GM23338 (cell line): ENCODE measurements around the gene EPHB1. TPM values are rescaled to one million over a fixed set of nuclear protein-coding genes. Genes with fewer than 3 reads are reported as not detected.

Experiments
- ATAC-seq: fragments of 200-7000 bp; cut with Tn5 transposase; 3 replicates; pipeline ENCODE4 v1.9.1; 2020
- DNase-seq: peaks from one replicate; pipeline ENCODE4 v3.0.0-alpha.2; 2015; ENCODE audit warnings: low spot score
- H2AFZ ChIP-seq: fragments of 200-600 bp; sonication (generic); 2 replicates; pipeline ENCODE4 v1.8.0; 2016; ENCODE audit warnings: antibody characterized with exemption, mild to moderate bottlenecking, moderate library complexity
- H3F3A ChIP-seq: fragments of 200-600 bp; sonication (generic); replicated peaks from 2 replicates; pipeline ENCODE4 v1.8.0; 2017; ENCODE audit warnings: antibody characterized with exemption, mixed run types, low read depth
- H3K27ac ChIP-seq: fragments of 200-600 bp; sonication (generic); 2 replicates; pipeline ENCODE4 v1.6.1; 2016; ENCODE audit warnings: low read depth
- H3K27me3 ChIP-seq: fragments of 200-600 bp; sonication (generic); 2 replicates; pipeline ENCODE4 v1.8.0; 2016; ENCODE audit warnings: mild to moderate bottlenecking, mixed run types, moderate library complexity; ENCODE audit not compliant: insufficient read depth
- H3K36me3 ChIP-seq: fragments of 200-600 bp; sonication (generic); 2 replicates; pipeline ENCODE4 v1.8.0; 2016; ENCODE audit warnings: mild to moderate bottlenecking; ENCODE audit not compliant: insufficient read depth
- H3K4me1 ChIP-seq: fragments of 200-600 bp; sonication (generic); 2 replicates; pipeline ENCODE4 v1.8.0; 2016; ENCODE audit warnings: mild to moderate bottlenecking, moderate library complexity; ENCODE audit not compliant: insufficient read depth
- H3K4me2 ChIP-seq: fragments of 200-600 bp; sonication (generic); 2 replicates; pipeline ENCODE4 v1.7.1; 2017; ENCODE audit warnings: mixed run types
- H3K4me3 ChIP-seq: fragments of 200-600 bp; sonication (generic); 2 replicates; pipeline ENCODE4 v1.6.1; 2016; ENCODE audit warnings: mixed run types
- H3K79me2 ChIP-seq: fragments of 200-600 bp; sonication (generic); replicated peaks from 2 replicates; pipeline ENCODE4 v1.8.0; 2017; ENCODE audit warnings: mild to moderate bottlenecking; ENCODE audit not compliant: insufficient read depth
- H3K9me2 ChIP-seq: fragments of 200-600 bp; sonication (generic); 2 replicates; pipeline ENCODE4 v1.8.0; 2017; ENCODE audit not compliant: insufficient read depth
- H4K20me1 ChIP-seq: fragments of 200-600 bp; sonication (generic); replicated peaks from 2 replicates; pipeline ENCODE4 v1.8.0; 2017; ENCODE audit warnings: mild to moderate bottlenecking; ENCODE audit not compliant: insufficient read depth
- H3K27ac Mint-ChIP-seq: 2 replicates; pipeline ENCODE4 v1.8.0; 2020; ENCODE audit warnings: inconsistent platforms, mild to moderate bottlenecking, moderate library complexity, mixed read lengths
- H3K27me3 Mint-ChIP-seq: 3 replicates; pipeline ENCODE4 v1.8.0; 2022; ENCODE audit warnings: low read depth, mild to moderate bottlenecking, moderate library complexity, mixed read lengths, inconsistent platforms; ENCODE audit not compliant: insufficient read depth, poor library complexity
- H3K36me3 Mint-ChIP-seq: 3 replicates; pipeline ENCODE4 v1.8.0; 2021; ENCODE audit warnings: low read depth, mild to moderate bottlenecking, inconsistent platforms, moderate library complexity, mixed read lengths
- H3K4me1 Mint-ChIP-seq: 3 replicates; pipeline ENCODE4 v1.8.0; 2020; ENCODE audit warnings: mild to moderate bottlenecking, inconsistent platforms, mixed read lengths
- H3K4me3 Mint-ChIP-seq: 3 replicates; pipeline ENCODE4 v1.8.0; 2021; ENCODE audit warnings: moderate library complexity, mild to moderate bottlenecking, inconsistent platforms, mixed read lengths
- H3K9me3 Mint-ChIP-seq: 3 replicates; pipeline ENCODE4 v1.8.0; 2020; ENCODE audit warnings: moderate library complexity, mild to moderate bottlenecking, inconsistent platforms, mixed read lengths
- CREB1 ChIP-seq: fragments of 250-450 bp; sonication (Bioruptor Pico); IDR thresholded peaks from 2 replicates; pipeline ENCODE4 v1.5.0; 2020; ENCODE audit warnings: low read depth, mild to moderate bottlenecking, moderate library complexity
- CTCF ChIP-seq, 2 experiments: fragments of 200-600 bp in 1 of 2; sonication (generic) in 1 of 2; conservative IDR thresholded peaks; 2 replicates each; pipeline versions ENCODE4 v1.5.1 to v1.6.1; 2016 to 2017; ENCODE audit warnings: antibody characterized with exemption in 2 of 2, low read depth in 2 of 2, mild to moderate bottlenecking in 2 of 2, moderate library complexity in 1 of 2
- EZH2 ChIP-seq: fragments of 200-600 bp; sonication (generic); IDR thresholded peaks from one replicate; pipeline ENCODE4 v1.8.0; 2017; ENCODE audit warnings: antibody characterized with exemption, mild to moderate bottlenecking, low read depth; ENCODE audit not compliant: unreplicated experiment
- JUNB ChIP-seq: IDR thresholded peaks from one replicate; pipeline ENCODE4 v1.6.1; 2016; ENCODE audit warnings: antibody characterized with exemption; ENCODE audit not compliant: unreplicated experiment
- NANOG ChIP-seq: IDR thresholded peaks from 2 replicates; pipeline ENCODE4 v1.6.1; 2016; ENCODE audit warnings: antibody characterized with exemption, borderline replicate concordance
- POLR2AphosphoS5 ChIP-seq: IDR thresholded peaks from 2 replicates; pipeline ENCODE4 v1.6.1; 2016; ENCODE audit warnings: antibody characterized with exemption, low read depth
- ZNF114 ChIP-seq: fragments of 250-450 bp; sonication (Bioruptor Pico); IDR thresholded peaks from 2 replicates; pipeline ENCODE4 v1.5.0; 2020; ENCODE audit warnings: mild to moderate bottlenecking, moderate library complexity
- ZNF331 ChIP-seq: fragments of 250-450 bp; sonication (Bioruptor Pico); IDR thresholded peaks from 2 replicates; pipeline ENCODE4 v1.5.0; 2020; ENCODE audit warnings: low read depth, mild to moderate bottlenecking, moderate library complexity
- ZNF462 ChIP-seq: fragments of 250-450 bp; sonication (Bioruptor Pico); IDR thresholded peaks from 2 replicates; pipeline ENCODE4 v1.5.0; 2020; ENCODE audit warnings: mild to moderate bottlenecking, moderate library complexity
- polyA plus RNA-seq: library from polyadenylated mRNA; unstranded; fragments of >200 nt; fragmentation: Nextera tagmentation; extraction: Ambion mirVana; gene quantifications from 2 replicates; pipeline ENCODE4 v1.2.1, GENCODE V29; 2016
- total RNA-seq: library from RNA; depleted of rRNA; stranded (reverse); fragments of >200 nt; shearing (Covaris generic); gene quantifications from 2 replicates; pipeline ENCODE4 v1.2.3, GENCODE V29; 2014

The EPHB1 gene
- total and polyA plus RNA-seq, 2 experiments from 2014 or later: 2.7 to 5.2 TPM

GRCh38 chr3:134839990-134840389 lies 44.9 kb downstream of the EPHB1 start:
- H3K27ac Mint-ChIP-seq: no peak overlapping the region
- H3K9me3 Mint-ChIP-seq: peaks cover 3% of the 10 kb centered on the region; the same call in 1 of the 3 replicates

GRCh38 chr3:134840459-134840858 lies 45.4 kb downstream of the EPHB1 start:
- no peak for TF ChIP-seq JUNB
- TF ChIP-seq CTCF (conservative IDR thresholded peaks at IDR 0.05; ENCODE audit: low read depth in 2 of 2): no peak
- no peak for TF ChIP-seq ZNF114 (CRISPR knock-in tag)
- no peak for TF ChIP-seq ZNF462 (CRISPR knock-in tag)
- TF ChIP-seq NANOG: no peak
- Histone ChIP-seq H3F3A (no peaks in the 10 kb centered on the region), H3K4me1 (no peaks in the 10 kb centered on the region), H2AFZ (no peak overlapping the region), H4K20me1 (no peaks in the 10 kb centered on the region), H3K27ac (no peak overlapping the region), H3K36me3 (no peaks in the 10 kb centered on the region), H3K4me2 (no peak overlapping the region), H3K79me2 (no peaks in the 10 kb centered on the region), H3K9me2 (no peaks in the 10 kb centered on the region), H3K4me3 (no peak overlapping the region), H3K27me3 (no peaks in the 10 kb centered on the region)
- H3K27ac Mint-ChIP-seq: no peak overlapping the region
- DNase-seq: no peak
- H3K36me3 Mint-ChIP-seq: no peaks in the 10 kb centered on the region
- H3K4me3 Mint-ChIP-seq: no peak overlapping the region
- H3K9me3 Mint-ChIP-seq: peaks cover 3% of the 10 kb centered on the region; the same call in 1 of the 3 replicates
- ATAC-seq: no peak
- peaks cover 3% of the 10 kb centered on the region for H3K27me3 Mint-ChIP-seq
- no peaks in the 10 kb centered on the region for H3K4me1 Mint-ChIP-seq

More at GRCh38 chr3:134839990-134840389, 44.9 kb downstream of the EPHB1 start:
- no peak overlapping the region for H3K27ac ChIP-seq
- no peaks in the 10 kb centered on the region for H3K4me1 Mint-ChIP-seq
- DNase-seq: no peak
- H3K79me2 ChIP-seq: no peaks in the 10 kb centered on the region
- no peak overlapping the region for H2AFZ ChIP-seq
- no peak for ATAC-seq
- no peak overlapping the region for H3K4me3 ChIP-seq
- no peaks in the 10 kb centered on the region for H3K36me3 ChIP-seq
- no peak overlapping the region for H3K4me3 Mint-ChIP-seq
- no peaks in the 10 kb centered on the region for H3F3A ChIP-seq
- no peaks in the 10 kb centered on the region for H3K27me3 ChIP-seq
- no peaks in the 10 kb centered on the region for H3K36me3 Mint-ChIP-seq
- TF ChIP-seq CREB1 (no peak), ZNF331 (CRISPR knock-in tag) (no peak), POLR2AphosphoS5 (no peak), EZH2 (no peak), ZNF114 (CRISPR knock-in tag) (no peak), CTCF (conservative IDR thresholded peaks at IDR 0.05; ENCODE audit: low read depth in 2 of 2) (no peak), NANOG (no peak)
- H4K20me1 ChIP-seq: no peaks in the 10 kb centered on the region
- no peak overlapping the region for H3K4me2 ChIP-seq
- no peaks in the 10 kb centered on the region for H3K4me1 ChIP-seq
- no peaks in the 10 kb centered on the region for H3K9me2 ChIP-seq
- peaks cover 3% of the 10 kb centered on the region for H3K27me3 Mint-ChIP-seq
